ENCODE results near the gene ASRGL1. TPM values are rescaled to one million over a fixed set of nuclear protein-coding genes. Genes with fewer than 3 reads are reported as not detected.

ASRGL1 gene
- total RNA-seq, 1 experiment from 2014 or later, result 26.6 TPM

- no peaks in the 10 kb centered on the region for H3F3A ChIP-seq (ENCODE audit: low read length, unreplicated experiment)
- no peak overlapping the region for H2AFZ ChIP-seq (ENCODE audit: low read length)
- no peaks in the 10 kb centered on the region for H3K36me3 ChIP-seq (ENCODE audit: low read depth, low read length)
- H4K20me1 ChIP-seq (ENCODE audit: low read length), result no peaks in the 10 kb centered on the region
- intact Hi-C loops (cut with micrococcal nuclease), result no loop called here
- no TSS peak for BruUV-seq (replicated peaks)
- H3K27ac ChIP-seq (ENCODE audit: low read length), result no peak overlapping the region
- CTCF ChIA-PET, result no interaction called here
- no peak overlapping the region for H3K4me3 ChIP-seq (ENCODE audit: low read length)
- no peak overlapping the region for H3K9ac ChIP-seq (ENCODE audit: low read length)
- no peak for DNase-seq
- no peak for ATAC-seq
- no peaks in the 10 kb centered on the region for H3K4me1 ChIP-seq (ENCODE audit: insufficient read depth, low read length)
- no peak overlapping the region for H3K4me2 ChIP-seq (ENCODE audit: low read length)
- TF ChIP-seq, protein P1, sequence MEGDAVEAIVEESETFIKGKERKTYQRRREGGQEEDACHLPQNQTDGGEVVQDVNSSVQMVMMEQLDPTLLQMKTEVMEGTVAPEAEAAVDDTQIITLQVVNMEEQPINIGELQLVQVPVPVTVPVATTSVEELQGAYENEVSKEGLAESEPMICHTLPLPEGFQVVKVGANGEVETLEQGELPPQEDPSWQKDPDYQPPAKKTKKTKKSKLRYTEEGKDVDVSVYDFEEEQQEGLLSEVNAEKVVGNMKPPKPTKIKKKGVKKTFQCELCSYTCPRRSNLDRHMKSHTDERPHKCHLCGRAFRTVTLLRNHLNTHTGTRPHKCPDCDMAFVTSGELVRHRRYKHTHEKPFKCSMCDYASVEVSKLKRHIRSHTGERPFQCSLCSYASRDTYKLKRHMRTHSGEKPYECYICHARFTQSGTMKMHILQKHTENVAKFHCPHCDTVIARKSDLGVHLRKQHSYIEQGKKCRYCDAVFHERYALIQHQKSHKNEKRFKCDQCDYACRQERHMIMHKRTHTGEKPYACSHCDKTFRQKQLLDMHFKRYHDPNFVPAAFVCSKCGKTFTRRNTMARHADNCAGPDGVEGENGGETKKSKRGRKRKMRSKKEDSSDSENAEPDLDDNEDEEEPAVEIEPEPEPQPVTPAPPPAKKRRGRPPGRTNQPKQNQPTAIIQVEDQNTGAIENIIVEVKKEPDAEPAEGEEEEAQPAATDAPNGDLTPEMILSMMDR (conservative IDR thresholded peaks at IDR 0.05; ENCODE audit: low read depth, low read length), result no peak
- TF ChIP-seq EZH2phosphoT487 (IDR thresholded peaks at IDR 0.05; ENCODE audit: borderline replicate concordance, low read length) (no peak), EZH2 (IDR thresholded peaks at IDR 0.05; ENCODE audit: low read length, unreplicated experiment) (no peak)
- POLR2A ChIA-PET (ENCODE audit: unreplicated experiment), result no interaction called here
- no peaks in the 10 kb centered on the region for H3K27me3 ChIP-seq (ENCODE audit: low read length)
- H3K9me2 ChIP-seq (replicated peaks; ENCODE audit: low read length), result no peaks in the 10 kb centered on the region
- H3K9me3 ChIP-seq (ENCODE audit: low read length), result no peaks in the 10 kb centered on the region
- H3K79me2 ChIP-seq (ENCODE audit: low read length), result no peaks in the 10 kb centered on the region
These were observed 65.1 kb downstream of the ASRGL1 start for GRCh38 chr11:62402226-62402959.

DNA sequence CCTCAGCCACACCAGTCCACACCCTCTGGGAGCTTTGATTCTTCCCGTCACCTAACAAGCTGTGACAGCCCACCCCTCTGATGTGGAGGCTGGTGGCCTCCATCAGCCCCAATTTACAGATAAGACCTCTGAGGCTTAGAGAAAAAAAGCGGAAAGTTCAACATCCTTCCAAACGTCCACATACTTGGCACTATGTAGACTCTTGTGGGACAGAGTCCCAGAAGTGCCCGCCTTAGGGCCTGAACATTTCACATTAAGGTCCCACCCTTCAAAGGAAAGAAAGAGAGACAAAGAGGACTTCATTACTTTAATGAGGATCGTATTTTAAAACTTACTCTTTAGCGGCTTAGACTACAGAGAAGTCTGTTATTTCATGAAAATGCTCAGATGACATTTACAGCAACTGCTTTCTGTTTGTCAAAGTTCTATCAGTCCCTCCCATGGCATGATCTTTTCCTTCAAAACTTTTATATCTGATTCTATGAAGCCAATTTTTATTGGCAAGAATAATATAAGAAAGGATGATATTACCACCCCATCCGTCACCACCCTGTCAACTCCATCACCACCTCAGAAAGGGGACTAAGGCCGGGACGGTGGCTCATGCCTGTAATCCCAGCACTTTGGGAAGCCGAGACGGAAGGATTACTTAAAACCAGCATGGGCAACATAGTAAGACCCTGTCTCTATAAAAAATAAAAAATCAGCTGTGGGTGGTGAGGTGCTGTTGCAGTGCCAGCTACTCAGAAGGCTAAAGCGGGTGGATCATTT lies 65.9 kb downstream of the ASRGL1 start:
- no peaks in the 10 kb centered on the region for H3K9me3 ChIP-seq (ENCODE audit: low read length)
- no peaks in the 10 kb centered on the region for H4K20me1 ChIP-seq (ENCODE audit: low read length)
- DNase-seq (no peak), ATAC-seq (no peak)
- POLR2A ChIA-PET (ENCODE audit: unreplicated experiment), result interaction anchor here (0.7 kb wide), 1 partner anchor 26 kb away, joined by 13 read pairs; no protein-coding TSS in a partner anchor
- TF ChIP-seq EZH2phosphoT487 (IDR thresholded peaks at IDR 0.05; ENCODE audit: borderline replicate concordance, low read length), result no peak
- TF ChIP-seq, protein P1 (conservative IDR thresholded peaks at IDR 0.05; ENCODE audit: low read depth, low read length), result no peak
- no peak for TF ChIP-seq EZH2 (IDR thresholded peaks at IDR 0.05; ENCODE audit: low read length, unreplicated experiment)
- H3K4me3 ChIP-seq (ENCODE audit: low read length), result no peak overlapping the region
- no peaks in the 10 kb centered on the region for H3K36me3 ChIP-seq (ENCODE audit: low read depth, low read length)
- no peaks in the 10 kb centered on the region for H3K9me2 ChIP-seq (replicated peaks; ENCODE audit: low read length)
- no peak overlapping the region for H2AFZ ChIP-seq (ENCODE audit: low read length)
- H3K9ac ChIP-seq (ENCODE audit: low read length), result no peak overlapping the region
- CTCF ChIA-PET, result no interaction called here
- intact Hi-C loops (cut with micrococcal nuclease), result no loop called here
- H3K27me3 ChIP-seq (ENCODE audit: low read length), result no peaks in the 10 kb centered on the region
- no peaks in the 10 kb centered on the region for H3K4me1 ChIP-seq (ENCODE audit: insufficient read depth, low read length)
- H3K4me2 ChIP-seq (ENCODE audit: low read length), result no peak overlapping the region
- H3K79me2 ChIP-seq (ENCODE audit: low read length), result no peaks in the 10 kb centered on the region
- H3F3A ChIP-seq (ENCODE audit: low read length, unreplicated experiment), result no peaks in the 10 kb centered on the region
- no TSS peak for BruUV-seq (replicated peaks)
- no peak overlapping the region for H3K27ac ChIP-seq (ENCODE audit: low read length)

DNA sequence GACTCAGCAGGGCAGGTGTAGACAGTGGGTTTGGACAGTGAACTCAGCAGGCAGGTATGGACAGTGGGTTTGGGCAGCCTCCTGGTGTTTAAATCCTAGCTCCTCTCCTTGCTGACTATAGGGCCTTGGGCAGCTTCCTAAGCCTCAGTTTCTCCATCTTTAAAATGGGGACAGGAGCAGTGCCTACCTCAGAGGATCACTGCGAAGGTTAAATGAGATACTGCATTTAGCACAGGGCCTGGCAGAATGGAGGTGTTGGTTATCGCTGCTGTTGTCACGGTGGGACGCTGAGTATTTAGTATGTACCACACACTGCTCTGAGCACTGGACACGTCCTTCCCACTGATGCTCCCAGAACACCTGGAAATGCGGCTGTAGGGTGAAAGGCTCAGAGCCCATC lies 67.2 kb downstream of the ASRGL1 start:
- intact Hi-C loops (cut with micrococcal nuclease), result no loop called here
- Histone ChIP-seq H3K79me2 (ENCODE audit: low read length) (no peaks in the 10 kb centered on the region), H3K9ac (ENCODE audit: low read length) (no peak overlapping the region), H3K36me3 (ENCODE audit: low read depth, low read length) (no peaks in the 10 kb centered on the region), H3K9me3 (ENCODE audit: low read length) (no peaks in the 10 kb centered on the region), H3K9me2 (replicated peaks; ENCODE audit: low read length) (no peaks in the 10 kb centered on the region), H2AFZ (ENCODE audit: low read length) (no peak overlapping the region), H3K4me3 (ENCODE audit: low read length) (no peak overlapping the region), H3K27me3 (ENCODE audit: low read length) (no peaks in the 10 kb centered on the region), H3K4me1 (ENCODE audit: insufficient read depth, low read length) (no peaks in the 10 kb centered on the region), H3K4me2 (ENCODE audit: low read length) (no peak overlapping the region), H3K27ac (ENCODE audit: low read length) (no peak overlapping the region), H3F3A (ENCODE audit: low read length, unreplicated experiment) (no peaks in the 10 kb centered on the region), H4K20me1 (ENCODE audit: low read length) (no peaks in the 10 kb centered on the region)
- no peak for TF ChIP-seq EZH2 (IDR thresholded peaks at IDR 0.05; ENCODE audit: low read length, unreplicated experiment)
- TF ChIP-seq, protein P1 (conservative IDR thresholded peaks at IDR 0.05; ENCODE audit: low read depth, low read length), result no peak
- TF ChIP-seq EZH2phosphoT487 (IDR thresholded peaks at IDR 0.05; ENCODE audit: borderline replicate concordance, low read length), result no peak
- no peak for DNase-seq
- ATAC-seq, result no peak
- CTCF ChIA-PET, result interaction anchor here (0.7 kb wide), 1 partner anchor 9 kb away, joined by 3 read pairs; no protein-coding TSS in a partner anchor
- BruUV-seq (replicated peaks), result no TSS peak
- POLR2A ChIA-PET (ENCODE audit: unreplicated experiment), result no interaction called here

Data from PC-3 (cell line).